GM12878 (cell line): ENCODE measurements around the gene MYO1D. TPM values are rescaled to one million over a fixed set of nuclear protein-coding genes. Genes with fewer than 3 reads are reported as not detected.

Source experiments
- ASH2L ChIP-seq: fragments of 300-600, 200-600 bp; sonication (generic); IDR thresholded peaks from 2 replicates; pipeline ENCODE4 v1.6.1; 2017; ENCODE audit warnings: low read depth, mild to moderate bottlenecking, borderline replicate concordance
- ATF2 ChIP-seq: IDR thresholded peaks from 2 replicates; pipeline ENCODE4 v1.6.1; 2012; ENCODE audit warnings: low read length, inconsistent platforms
- HDAC6 ChIP-seq: fragments of 200-600 bp; sonication (generic); IDR thresholded peaks from one replicate; pipeline ENCODE4 v1.8.0; 2017; ENCODE audit warnings: antibody characterized with exemption; ENCODE audit not compliant: unreplicated experiment
- MEF2A ChIP-seq: IDR thresholded peaks from 2 replicates; pipeline ENCODE4 v1.6.1; 2011; ENCODE audit warnings: low read depth, mild to moderate bottlenecking, low read length, moderate library complexity; ENCODE audit not compliant: insufficient read depth
- MTA2 ChIP-seq: fragments of 450-650 bp; IDR thresholded peaks from 2 replicates; pipeline ENCODE4 v1.6.1; 2016; ENCODE audit warnings: low read depth, mild to moderate bottlenecking, moderate library complexity
- NBN ChIP-seq: fragments of 450-650 bp; IDR thresholded peaks from 2 replicates; pipeline ENCODE4 v1.6.1; 2016
- NFYB ChIP-seq: IDR thresholded peaks from 2 replicates; pipeline ENCODE4 v1.6.1; 2011; ENCODE audit warnings: low read depth, mild to moderate bottlenecking, low read length, improper control_type of control experiment, moderate library complexity; ENCODE audit not compliant: insufficient read depth
- POLR2AphosphoS2 ChIP-seq: IDR thresholded peaks from 2 replicates; pipeline ENCODE4 v1.6.1; 2011; ENCODE audit warnings: low read depth, mild to moderate bottlenecking, low read length, improper control_type of control experiment, moderate library complexity
- polyA plus RNA-seq, 11 experiments: library from polyadenylated mRNA; depleted of rRNA in 4 of 11; unstranded in 6 of 11; stranded (reverse) in 5 of 11; fragments of >200 nt; fragmentation: Nextera tagmentation in 4 of 11; fragmentation: Illumina TruSeq in 1 of 11; extraction: Ambion mirVana in 4 of 11; extraction: Trizol in 1 of 11; gene quantifications; 1 replicate in 1 of 11; 2 replicates in 10 of 11; pipeline versions ENCODE4 v1.2.1 to v1.2.3, GENCODE V29; 2011 to 2016; ENCODE audit warnings: inconsistent platforms in 2 of 11, missing spikeins in 2 of 11, low read depth in 1 of 11
- total RNA-seq, 4 experiments: library from RNA; depleted of rRNA in 3 of 4; stranded (reverse); fragments of >200 nt in 3 of 4; fragmentation: Illumina TruSeq in 1 of 4; extraction: Trizol in 1 of 4; gene quantifications; 2 replicates each; pipeline versions ENCODE4 v1.2.1 to v1.2.3, GENCODE V29; 2013 to 2021
- TF ChIP-seq, protein P1 (sequence below): fragments of 450-650 bp; IDR thresholded peaks from 2 replicates; pipeline ENCODE4 v1.6.1; 2017; ENCODE audit warnings: antibody characterized with exemption, mild to moderate bottlenecking, moderate library complexity
- TF ChIP-seq, protein P2 (sequence below): fragments of 450-650 bp; formaldehyde crosslinking; IDR thresholded peaks from 2 replicates; pipeline ENCODE4 v1.5.0; 2022; ENCODE audit warnings: mild to moderate bottlenecking, missing genetic modification characterization

The MYO1D gene
- total and polyA plus RNA-seq, 10 of the 15 experiments (the other 5 are each of a cell fraction or from before 2014, with no cell fraction given) = 1.8 to 37.7 (median 25.4) TPM

- TF ChIP-seq ATF2 = no peak
- no peak for TF ChIP-seq NBN
- no peak for TF ChIP-seq NFYB
- TF ChIP-seq, protein P1, sequence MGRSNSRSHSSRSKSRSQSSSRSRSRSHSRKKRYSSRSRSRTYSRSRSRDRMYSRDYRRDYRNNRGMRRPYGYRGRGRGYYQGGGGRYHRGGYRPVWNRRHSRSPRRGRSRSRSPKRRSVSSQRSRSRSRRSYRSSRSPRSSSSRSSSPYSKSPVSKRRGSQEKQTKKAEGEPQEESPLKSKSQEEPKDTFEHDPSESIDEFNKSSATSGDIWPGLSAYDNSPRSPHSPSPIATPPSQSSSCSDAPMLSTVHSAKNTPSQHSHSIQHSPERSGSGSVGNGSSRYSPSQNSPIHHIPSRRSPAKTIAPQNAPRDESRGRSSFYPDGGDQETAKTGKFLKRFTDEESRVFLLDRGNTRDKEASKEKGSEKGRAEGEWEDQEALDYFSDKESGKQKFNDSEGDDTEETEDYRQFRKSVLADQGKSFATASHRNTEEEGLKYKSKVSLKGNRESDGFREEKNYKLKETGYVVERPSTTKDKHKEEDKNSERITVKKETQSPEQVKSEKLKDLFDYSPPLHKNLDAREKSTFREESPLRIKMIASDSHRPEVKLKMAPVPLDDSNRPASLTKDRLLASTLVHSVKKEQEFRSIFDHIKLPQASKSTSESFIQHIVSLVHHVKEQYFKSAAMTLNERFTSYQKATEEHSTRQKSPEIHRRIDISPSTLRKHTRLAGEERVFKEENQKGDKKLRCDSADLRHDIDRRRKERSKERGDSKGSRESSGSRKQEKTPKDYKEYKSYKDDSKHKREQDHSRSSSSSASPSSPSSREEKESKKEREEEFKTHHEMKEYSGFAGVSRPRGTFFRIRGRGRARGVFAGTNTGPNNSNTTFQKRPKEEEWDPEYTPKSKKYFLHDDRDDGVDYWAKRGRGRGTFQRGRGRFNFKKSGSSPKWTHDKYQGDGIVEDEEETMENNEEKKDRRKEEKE = no peak
- TF ChIP-seq, protein P2, sequence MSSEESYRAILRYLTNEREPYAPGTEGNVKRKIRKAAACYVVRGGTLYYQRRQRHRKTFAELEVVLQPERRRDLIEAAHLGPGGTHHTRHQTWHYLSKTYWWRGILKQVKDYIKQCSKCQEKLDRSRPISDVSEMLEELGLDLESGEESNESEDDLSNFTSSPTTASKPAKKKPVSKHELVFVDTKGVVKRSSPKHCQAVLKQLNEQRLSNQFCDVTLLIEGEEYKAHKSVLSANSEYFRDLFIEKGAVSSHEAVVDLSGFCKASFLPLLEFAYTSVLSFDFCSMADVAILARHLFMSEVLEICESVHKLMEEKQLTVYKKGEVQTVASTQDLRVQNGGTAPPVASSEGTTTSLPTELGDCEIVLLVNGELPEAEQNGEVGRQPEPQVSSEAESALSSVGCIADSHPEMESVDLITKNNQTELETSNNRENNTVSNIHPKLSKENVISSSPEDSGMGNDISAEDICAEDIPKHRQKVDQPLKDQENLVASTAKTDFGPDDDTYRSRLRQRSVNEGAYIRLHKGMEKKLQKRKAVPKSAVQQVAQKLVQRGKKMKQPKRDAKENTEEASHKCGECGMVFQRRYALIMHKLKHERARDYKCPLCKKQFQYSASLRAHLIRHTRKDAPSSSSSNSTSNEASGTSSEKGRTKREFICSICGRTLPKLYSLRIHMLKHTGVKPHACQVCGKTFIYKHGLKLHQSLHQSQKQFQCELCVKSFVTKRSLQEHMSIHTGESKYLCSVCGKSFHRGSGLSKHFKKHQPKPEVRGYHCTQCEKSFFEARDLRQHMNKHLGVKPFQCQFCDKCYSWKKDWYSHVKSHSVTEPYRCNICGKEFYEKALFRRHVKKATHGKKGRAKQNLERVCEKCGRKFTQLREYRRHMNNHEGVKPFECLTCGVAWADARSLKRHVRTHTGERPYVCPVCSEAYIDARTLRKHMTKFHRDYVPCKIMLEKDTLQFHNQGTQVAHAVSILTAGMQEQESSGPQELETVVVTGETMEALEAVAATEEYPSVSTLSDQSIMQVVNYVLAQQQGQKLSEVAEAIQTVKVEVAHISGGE (CRISPR knock-in tag) = no peak
- TF ChIP-seq MTA2 = no peak
- no peak for TF ChIP-seq HDAC6
- no peak for TF ChIP-seq ASH2L
- no peak for TF ChIP-seq MEF2A
- TF ChIP-seq POLR2AphosphoS2 = no peak
Measured at GRCh38 chr17:32631341-32632096, 245.4 kb downstream of the MYO1D start (continued).
